B cell (primary cell): ENCODE measurements around the gene PALD1. TPM values are rescaled to one million over a fixed set of nuclear protein-coding genes. Genes with fewer than 3 reads are reported as not detected.

Experiments
- ATAC-seq: fragments of 200-7000 bp; cut with Tn5 transposase; one replicate; pipeline ENCODE4 v1.10.0; 2021; ENCODE audit warnings: low read depth, mild to moderate bottlenecking, moderate number of reproducible peaks, moderate library complexity
- CTCF ChIA-PET: fragments of 350-600 bp; sonication (Branson Sonifier 250); formaldehyde crosslinking; loops from one replicate; lab custom pipeline; 2021; ENCODE audit warnings: antibody characterized with exemption, inconsistent platforms; lab: Charles Lee
- POLR2A ChIA-PET: fragments of 350-600 bp; sonication (Branson Sonifier 250); formaldehyde crosslinking; loops from one replicate; lab custom pipeline; 2021; ENCODE audit warnings: antibody characterized with exemption; lab: Charles Lee
- DNase-seq: peaks from one replicate; pipeline ENCODE4 v3.0.0; 2013
- H2AFZ ChIP-seq: 2 replicates; pipeline ENCODE4 v1.6.1; 2012; ENCODE audit warnings: mild to moderate bottlenecking, low read depth, low read length; ENCODE audit not compliant: insufficient read depth, poor library complexity, severe bottlenecking
- H3K27ac ChIP-seq, 2 donors: 1 replicate in 1 of 2; 2 replicates in 1 of 2; pipeline ENCODE4 v1.5.1; 2012 to 2013; ENCODE audit warnings: low read length in 2 of 2, mild to moderate bottlenecking in 2 of 2, moderate library complexity in 1 of 2
- H3K27me3 ChIP-seq, 4 experiments: fragments of 200-600 bp in 1 of 4; sonication (generic) in 1 of 4; replicated peaks in 1 of 4; 1 replicate in 2 of 4; 2 replicates in 2 of 4; pipeline versions ENCODE4 v1.6.1 to v1.7.0; 2013 to 2016; ENCODE audit warnings: low read length in 3 of 4, mild to moderate bottlenecking in 2 of 4, mixed read lengths in 1 of 4, moderate library complexity in 1 of 4; ENCODE audit not compliant: insufficient read depth in 4 of 4, control insufficient read depth in 3 of 4; ENCODE audit errors: control extremely low read depth in 1 of 4
- H3K36me3 ChIP-seq, 2 experiments: replicated peaks in 1 of 2; 1 replicate in 1 of 2; 2 replicates in 1 of 2; pipeline versions ENCODE4 v1.6.1 to v1.7.1; 2013; ENCODE audit warnings: low read length in 1 of 2; ENCODE audit not compliant: insufficient read depth in 2 of 2, control insufficient read depth in 1 of 2; ENCODE audit errors: control extremely low read depth in 1 of 2, extremely low read depth in 1 of 2
- H3K4me1 ChIP-seq, 2 donors: fragments of 200-600 bp in 1 of 2; sonication (generic) in 1 of 2; 1 replicate in 1 of 2; 2 replicates in 1 of 2; pipeline versions ENCODE4 v1.5.1 to v1.6.1; 2013 to 2017; ENCODE audit warnings: low read length in 2 of 2; ENCODE audit not compliant: control insufficient read depth in 2 of 2, insufficient read depth in 2 of 2
- H3K4me2 ChIP-seq: replicated peaks from 2 replicates; pipeline ENCODE3; 2012; ENCODE audit warnings: mild to moderate bottlenecking, low read depth, low read length; ENCODE audit not compliant: poor library complexity, severe bottlenecking
- H3K4me3 ChIP-seq, 5 experiments: fragments of 200-600 bp in 1 of 5; sonication (generic) in 1 of 5; 1 replicate in 3 of 5; 2 replicates in 2 of 5; pipeline versions ENCODE4 v1.5.1 to v1.7.0; 2011 to 2016; ENCODE audit warnings: low read length in 4 of 5, mild to moderate bottlenecking in 4 of 5, low read depth in 2 of 5, control low read depth in 1 of 5, moderate library complexity in 1 of 5; ENCODE audit not compliant: insufficient read depth in 1 of 5; ENCODE audit errors: control extremely low read depth in 1 of 5, extremely low read depth in 1 of 5
- H3K79me2 ChIP-seq: fragments of 200-600 bp; sonication (generic); one replicate; pipeline ENCODE4 v1.6.0; 2016; ENCODE audit warnings: low read length; ENCODE audit not compliant: control insufficient read depth, insufficient read depth
- H3K9ac ChIP-seq: fragments of 200-600 bp; sonication (generic); 2 replicates; pipeline ENCODE4 v1.6.1; 2017; ENCODE audit warnings: mild to moderate bottlenecking, low read length, moderate library complexity
- H3K9me3 ChIP-seq, 3 donors: one replicate each; pipeline versions ENCODE4 v1.6.1 to v1.7.1; 2013; ENCODE audit warnings: low read length in 2 of 3; ENCODE audit not compliant: control insufficient read depth in 2 of 3, insufficient read depth in 1 of 3; ENCODE audit errors: control extremely low read depth in 1 of 3
- H4K20me1 ChIP-seq: 2 replicates; pipeline ENCODE4 v1.6.0; 2012; ENCODE audit warnings: mild to moderate bottlenecking, low read length; ENCODE audit not compliant: insufficient read depth, control insufficient read depth, poor library complexity, severe bottlenecking
- H3K27ac Mint-ChIP-seq: one replicate; pipeline ENCODE4 v1.8.0; 2021; ENCODE audit warnings: mixed read lengths
- H3K27me3 Mint-ChIP-seq: one replicate; pipeline ENCODE4 v1.8.0; 2021; ENCODE audit warnings: mixed read lengths
- H3K4me1 Mint-ChIP-seq: one replicate; pipeline ENCODE4 v1.8.0; 2021; ENCODE audit warnings: mixed read lengths
- H3K4me3 Mint-ChIP-seq: one replicate; pipeline ENCODE4 v1.8.0; 2021; ENCODE audit warnings: mixed read lengths
- H3K9me3 Mint-ChIP-seq: one replicate; pipeline ENCODE4 v1.8.0; 2022; ENCODE audit warnings: mixed read lengths; ENCODE audit not compliant: insufficient read depth
- EZH2 ChIP-seq: IDR thresholded peaks from 2 replicates; pipeline ENCODE4 v1.6.1; 2012; ENCODE audit warnings: borderline replicate concordance, low read depth, mild to moderate bottlenecking, moderate library complexity, low read length; ENCODE audit not compliant: insufficient read depth, poor library complexity, severe bottlenecking
- WGBS: methylation state at CpG from one replicate; pipeline ENCODE4 v1.1.5; 2013; ENCODE audit warnings: missing lambda C conversion rate; ENCODE audit not compliant: insufficient coverage; 5-methylcytosine and 5-hydroxymethylcytosine counted together
- intact Hi-C: fragments of 100-400 bp; cut with micrococcal nuclease; formaldehyde crosslinking; loops from one replicate; pipeline ENCODE4 v1.10.0; 2022
- polyA plus RNA-seq: library from polyadenylated mRNA; depleted of rRNA; stranded (reverse); fragments of >200 nt; gene quantifications from 2 replicates; pipeline ENCODE4 v1.2.3, GENCODE V29; 2012
- total RNA-seq, 2 donors: library from RNA; stranded (reverse); fragments of 120-200 nt in 1 of 2; gene quantifications; 1 replicate in 1 of 2; 2 replicates in 1 of 2; pipeline versions ENCODE4 v1.2.3 to v1.2.4, GENCODE V29; 2013 to 2022
- TF ChIP-seq, protein P1 (sequence below): fragments of 200-600 bp; IDR thresholded peaks from one replicate; pipeline ENCODE4 v1.8.0; 2022; ENCODE audit warnings: antibody characterized with exemption, mild to moderate bottlenecking

The PALD1 gene
- total and polyA plus RNA-seq, 2 donors (not counting 1 experiment from before 2014, with no cell fraction given): 2.2 to 2.8 TPM

DNA sequence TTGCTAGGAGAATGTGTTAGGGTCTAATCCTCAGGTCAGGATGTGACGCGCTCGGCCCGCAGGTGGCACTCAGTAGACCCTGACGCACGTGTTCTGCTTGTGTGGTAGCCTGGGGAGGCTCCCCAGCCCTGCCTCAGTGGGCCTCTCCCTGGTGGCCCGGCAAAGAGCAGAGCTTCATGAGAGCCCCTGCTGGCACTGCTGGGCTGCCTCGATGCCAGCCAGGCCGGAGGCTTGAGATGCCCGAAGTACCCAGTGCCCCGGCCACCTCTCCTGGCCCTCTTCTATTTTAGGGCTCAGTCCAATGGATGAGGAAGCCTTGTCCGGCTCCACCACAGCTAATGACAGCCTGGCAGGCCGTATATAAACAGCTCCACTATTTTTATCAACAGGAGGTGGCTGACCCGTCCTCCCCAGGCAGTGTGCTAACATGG is 82.0 kb downstream of the PALD1 start:
- Histone ChIP-seq H3K4me3 (no peak overlapping the region), H2AFZ (no peak overlapping the region), H3K4me1 (peaks cover 0 to 8% of the 10 kb centered on the region in 2 donors), H4K20me1 (no peaks in the 10 kb centered on the region), H3K36me3 (no peaks in the 10 kb centered on the region), H3K9ac (no peak overlapping the region), H3K9me3 (no peaks in the 10 kb centered on the region), H3K79me2 (no peaks in the 10 kb centered on the region), H3K4me2 (no peak overlapping the region), H3K27me3 (no peaks in the 10 kb centered on the region), H3K27ac (no peak overlapping the region)
- Mint-ChIP-seq H3K9me3 (no peaks in the 10 kb centered on the region), H3K27ac (no peak overlapping the region), H3K4me3 (no peak overlapping the region), H3K4me1 (peaks cover 25% of the 10 kb centered on the region), H3K27me3 (no peaks in the 10 kb centered on the region)
- CTCF ChIA-PET: interaction anchor here (0.6 to 1.4 kb wide), 2 partner anchors 10 to 99 kb away, joined by 3 to 4 read pairs; no protein-coding TSS in a partner anchor
- DNase-seq (no peak), ATAC-seq (no peak)
- POLR2A ChIA-PET: no interaction called here
- intact Hi-C loops: no loop called here
- WGBS: 95% methylated on average over 13 of the region's 14 CpGs
- TF ChIP-seq, protein P1, sequence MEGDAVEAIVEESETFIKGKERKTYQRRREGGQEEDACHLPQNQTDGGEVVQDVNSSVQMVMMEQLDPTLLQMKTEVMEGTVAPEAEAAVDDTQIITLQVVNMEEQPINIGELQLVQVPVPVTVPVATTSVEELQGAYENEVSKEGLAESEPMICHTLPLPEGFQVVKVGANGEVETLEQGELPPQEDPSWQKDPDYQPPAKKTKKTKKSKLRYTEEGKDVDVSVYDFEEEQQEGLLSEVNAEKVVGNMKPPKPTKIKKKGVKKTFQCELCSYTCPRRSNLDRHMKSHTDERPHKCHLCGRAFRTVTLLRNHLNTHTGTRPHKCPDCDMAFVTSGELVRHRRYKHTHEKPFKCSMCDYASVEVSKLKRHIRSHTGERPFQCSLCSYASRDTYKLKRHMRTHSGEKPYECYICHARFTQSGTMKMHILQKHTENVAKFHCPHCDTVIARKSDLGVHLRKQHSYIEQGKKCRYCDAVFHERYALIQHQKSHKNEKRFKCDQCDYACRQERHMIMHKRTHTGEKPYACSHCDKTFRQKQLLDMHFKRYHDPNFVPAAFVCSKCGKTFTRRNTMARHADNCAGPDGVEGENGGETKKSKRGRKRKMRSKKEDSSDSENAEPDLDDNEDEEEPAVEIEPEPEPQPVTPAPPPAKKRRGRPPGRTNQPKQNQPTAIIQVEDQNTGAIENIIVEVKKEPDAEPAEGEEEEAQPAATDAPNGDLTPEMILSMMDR: no peak
- no peak for TF ChIP-seq EZH2

DNA sequence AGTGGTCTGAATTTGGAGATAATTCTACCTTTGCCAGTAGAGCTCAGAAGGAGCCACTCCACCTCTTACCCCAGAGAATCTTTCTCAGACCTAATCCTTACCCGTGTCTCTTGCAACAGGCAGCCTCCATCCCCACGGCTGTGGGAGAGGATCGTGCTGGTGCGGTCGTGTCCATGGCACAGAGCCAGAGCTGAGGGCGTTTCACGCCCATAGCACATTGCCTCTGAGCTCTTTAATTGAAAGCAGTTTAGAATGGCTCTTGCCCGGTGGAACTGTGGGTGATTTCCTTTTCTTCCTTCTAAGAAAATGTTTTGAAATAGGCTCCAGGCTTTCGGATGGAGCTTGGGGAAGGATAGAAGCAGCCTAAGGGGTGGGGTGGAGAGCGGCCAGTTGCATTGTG is 82.5 kb downstream of the PALD1 start:
- DNase-seq: no peak
- Mint-ChIP-seq H3K27ac (no peak overlapping the region), H3K27me3 (no peaks in the 10 kb centered on the region), H3K4me3 (no peak overlapping the region), H3K9me3 (no peaks in the 10 kb centered on the region), H3K4me1 (peaks cover 25% of the 10 kb centered on the region)
- Histone ChIP-seq H3K36me3 (no peaks in the 10 kb centered on the region), H3K4me2 (no peak overlapping the region), H2AFZ (no peak overlapping the region), H3K27me3 (no peaks in the 10 kb centered on the region), H3K79me2 (no peaks in the 10 kb centered on the region), H3K4me3 (no peak overlapping the region), H3K9ac (no peak overlapping the region), H3K4me1 (peaks cover 0 to 8% of the 10 kb centered on the region in 2 donors), H4K20me1 (no peaks in the 10 kb centered on the region), H3K9me3 (no peaks in the 10 kb centered on the region), H3K27ac (no peak overlapping the region)
- WGBS: 82% methylated on average over 10 of the region's 10 CpGs
- intact Hi-C loops: no loop called here
- no peak for TF ChIP-seq EZH2
- POLR2A ChIA-PET: no interaction called here
- CTCF ChIA-PET: interaction anchor here (0.9 to 1.4 kb wide), 2 partner anchors 12 to 100 kb away, joined by 3 read pairs; no protein-coding TSS in a partner anchor
- ATAC-seq: no peak
